GM15510 (cell line): ENCODE data around the gene MAP1B.

Source experiments
- POLR2A ChIP-seq: IDR thresholded peaks from 3 replicates; pipeline ENCODE4 v1.6.1; 2011; ENCODE audit warnings: borderline replicate concordance; ENCODE audit not compliant: insufficient read length; ENCODE audit errors: extremely low read depth

MAP1B gene

GRCh38 chr5:72204946-72205345 lies 97.7 kb downstream of the MAP1B start:
- no peak for TF ChIP-seq POLR2A

- no peak for TF ChIP-seq POLR2A
Measured at GRCh38 chr5:72205431-72206009, 98.2 kb downstream of the MAP1B start.

GRCh38 chr5:72206160-72206559 lies 98.9 kb downstream of the MAP1B start:
- TF ChIP-seq POLR2A, result no peak

GRCh38 chr5:72206994-72207393 lies 99.7 kb downstream of the MAP1B start:
- no peak for TF ChIP-seq POLR2A

- no peak for TF ChIP-seq POLR2A
Measured at GRCh38 chr5:72208324-72208926, 101.2 kb downstream of the MAP1B start.

GRCh38 chr5:72209147-72210115 lies 102.2 kb downstream of the MAP1B start:
- TF ChIP-seq POLR2A, result no peak

- TF ChIP-seq POLR2A, result no peak
Measured at GRCh38 chr5:72210888-72211678, 103.8 kb downstream of the MAP1B start.

- TF ChIP-seq POLR2A, result no peak
Measured at GRCh38 chr5:72212171-72212570, 104.9 kb downstream of the MAP1B start.

- no peak for TF ChIP-seq POLR2A
Measured at GRCh38 chr5:72213482-72213881, 106.2 kb downstream of the MAP1B start.

GRCh38 chr5:72214168-72214567 lies 106.9 kb downstream of the MAP1B start:
- TF ChIP-seq POLR2A, result no peak

- TF ChIP-seq POLR2A, result no peak
Measured at GRCh38 chr5:72216756-72217155, 109.5 kb downstream of the MAP1B start.

GRCh38 chr5:72221099-72221498 lies 113.8 kb downstream of the MAP1B start:
- no peak for TF ChIP-seq POLR2A

- TF ChIP-seq POLR2A, result no peak
Measured at GRCh38 chr5:72221541-72221940, 114.3 kb downstream of the MAP1B start.

GRCh38 chr5:72222521-72222920 lies 115.2 kb downstream of the MAP1B start:
- TF ChIP-seq POLR2A, result no peak

GRCh38 chr5:72223371-72223770 lies 116.1 kb downstream of the MAP1B start:
- TF ChIP-seq POLR2A, result no peak
